Mesendoderm (in vitro differentiated cells): Measurements from ENCODE around the gene ACBD3.

Experiments
- DNase-seq: peaks from one replicate; pipeline ENCODE4 v3.0.0; 2013
- H2AK5ac ChIP-seq: 2 replicates; pipeline ENCODE4 v1.6.1; 2013; ENCODE audit warnings: low read length, inconsistent platforms
- H2BK120ac ChIP-seq: 2 replicates; pipeline ENCODE4 v1.6.1; 2013; ENCODE audit warnings: low read depth, mild to moderate bottlenecking, low read length, moderate library complexity, mixed read lengths
- H2BK15ac ChIP-seq: replicated peaks from 2 replicates; pipeline ENCODE4 v1.6.1; 2013; ENCODE audit warnings: low read depth, mild to moderate bottlenecking, moderate library complexity
- H2BK5ac ChIP-seq: 2 replicates; pipeline ENCODE4 v1.6.1; 2013; ENCODE audit warnings: low read length, inconsistent platforms
- H3K18ac ChIP-seq: 2 replicates; pipeline ENCODE4 v1.6.1; 2013; ENCODE audit warnings: mild to moderate bottlenecking, low read length, mixed read lengths
- H3K23ac ChIP-seq: one replicate; pipeline ENCODE4 v1.6.1; 2013; ENCODE audit warnings: low read length
- H3K27ac ChIP-seq: 2 replicates; pipeline ENCODE4 v1.5.1; 2013; ENCODE audit warnings: low read depth, mild to moderate bottlenecking, inconsistent platforms, low read length, moderate library complexity
- H3K27me3 ChIP-seq: 2 replicates; pipeline ENCODE4 v1.6.1; 2013; ENCODE audit warnings: low read length, control low read depth, mild to moderate bottlenecking, inconsistent platforms; ENCODE audit not compliant: insufficient read depth, poor library complexity
- H3K36me3 ChIP-seq: 2 replicates; pipeline ENCODE4 v1.6.1; 2013; ENCODE audit warnings: low read length, inconsistent platforms; ENCODE audit not compliant: control insufficient read depth, insufficient read depth
- H3K4ac ChIP-seq: one replicate; pipeline ENCODE4 v1.6.1; 2013; ENCODE audit warnings: low read depth, mild to moderate bottlenecking, low read length, moderate library complexity
- H3K4me1 ChIP-seq: 2 replicates; pipeline ENCODE4 v1.6.1; 2013; ENCODE audit warnings: low read depth, low read length, inconsistent platforms; ENCODE audit not compliant: control insufficient read depth
- H3K4me2 ChIP-seq: 2 replicates; pipeline ENCODE4 v1.6.1; 2013; ENCODE audit warnings: low read length
- H3K4me3 ChIP-seq: 2 replicates; pipeline ENCODE4 v1.5.1; 2013; ENCODE audit warnings: mild to moderate bottlenecking, low read length
- H3K56ac ChIP-seq: one replicate; pipeline ENCODE4 v1.6.1; 2013; ENCODE audit warnings: low read length
- H3K79me1 ChIP-seq: 2 replicates; pipeline ENCODE4 v1.6.1; 2013; ENCODE audit warnings: low read length, inconsistent platforms
- H3K79me2 ChIP-seq: 2 replicates; pipeline ENCODE4 v1.6.1; 2013; ENCODE audit warnings: mild to moderate bottlenecking, low read length; ENCODE audit not compliant: control insufficient read depth, insufficient read depth
- H3K9ac ChIP-seq: 2 replicates; pipeline ENCODE4 v1.6.1; 2013; ENCODE audit warnings: low read length, inconsistent platforms
- H4K5ac ChIP-seq: one replicate; pipeline ENCODE4 v1.6.1; 2013; ENCODE audit warnings: low read length
- H4K8ac ChIP-seq: one replicate; pipeline ENCODE4 v1.6.1; 2013; ENCODE audit warnings: low read depth, mild to moderate bottlenecking, control low read depth, low read length, moderate library complexity
- WGBS: extraction: QIAGEN DNeasy Blood & Tissue Kit; methylation state at CpG from one replicate; pipeline ENCODE4 v1.1.7; 2013; ENCODE audit warnings: low lambda C conversion rate, missing lambda C conversion rate; ENCODE audit not compliant: insufficient coverage; ENCODE audit errors: extremely low coverage; 5-methylcytosine and 5-hydroxymethylcytosine counted together

Gene ACBD3

DNA sequence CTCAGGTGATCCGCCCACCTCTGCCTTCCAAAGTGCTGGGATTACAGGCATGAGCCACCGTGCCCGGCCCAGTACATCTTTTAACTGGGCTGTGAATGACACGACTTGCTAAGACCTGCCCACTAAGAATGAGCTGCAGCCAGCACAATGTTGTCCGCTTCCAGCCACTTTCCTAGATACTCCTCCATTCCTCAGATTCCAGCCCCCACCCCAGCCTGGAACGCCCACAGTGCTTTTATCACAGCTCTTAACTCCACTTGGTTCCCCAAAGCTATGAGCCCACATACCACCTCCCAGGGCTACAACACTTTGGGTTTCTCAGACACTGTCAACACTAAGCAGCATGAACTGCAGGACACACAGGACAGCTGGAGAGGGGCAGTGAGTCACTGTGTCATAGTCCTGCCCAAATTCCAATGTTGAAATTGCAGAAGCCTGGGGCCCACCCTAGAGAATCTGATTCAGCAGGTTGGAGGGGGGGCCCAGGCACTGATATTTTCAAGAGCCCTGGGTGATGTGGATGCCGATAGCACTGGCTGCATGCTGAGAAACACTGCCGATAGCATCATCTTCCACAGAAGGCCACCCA is 58.0 kb downstream of the ACBD3 start:
- no CpG with 5 or more reads among the region's 8 CpGs for WGBS
- no peak overlapping the region for H2BK5ac ChIP-seq
- H3K27ac ChIP-seq = peak overlapping the region; percentile 0
- H3K4me2 ChIP-seq = no peak overlapping the region
- no peaks in the 10 kb centered on the region for H3K27me3 ChIP-seq
- no peak overlapping the region for H2BK120ac ChIP-seq
- no peak overlapping the region for H3K56ac ChIP-seq
- H4K5ac ChIP-seq = no peak overlapping the region
- no peaks in the 10 kb centered on the region for H3K36me3 ChIP-seq
- H3K9ac ChIP-seq = no peak overlapping the region
- H3K79me2 ChIP-seq = no peaks in the 10 kb centered on the region
- peaks cover 5% of the 10 kb centered on the region for H3K4me1 ChIP-seq
- no peak overlapping the region for H3K23ac ChIP-seq
- DNase-seq = peak; percentile 53
- no peak overlapping the region for H2AK5ac ChIP-seq
- H3K79me1 ChIP-seq = no peaks in the 10 kb centered on the region
- H2BK15ac ChIP-seq = no peak overlapping the region
- H4K8ac ChIP-seq = no peak overlapping the region
- no peak overlapping the region for H3K4ac ChIP-seq
- H3K18ac ChIP-seq = no peak overlapping the region
- H3K4me3 ChIP-seq = no peak overlapping the region

DNA sequence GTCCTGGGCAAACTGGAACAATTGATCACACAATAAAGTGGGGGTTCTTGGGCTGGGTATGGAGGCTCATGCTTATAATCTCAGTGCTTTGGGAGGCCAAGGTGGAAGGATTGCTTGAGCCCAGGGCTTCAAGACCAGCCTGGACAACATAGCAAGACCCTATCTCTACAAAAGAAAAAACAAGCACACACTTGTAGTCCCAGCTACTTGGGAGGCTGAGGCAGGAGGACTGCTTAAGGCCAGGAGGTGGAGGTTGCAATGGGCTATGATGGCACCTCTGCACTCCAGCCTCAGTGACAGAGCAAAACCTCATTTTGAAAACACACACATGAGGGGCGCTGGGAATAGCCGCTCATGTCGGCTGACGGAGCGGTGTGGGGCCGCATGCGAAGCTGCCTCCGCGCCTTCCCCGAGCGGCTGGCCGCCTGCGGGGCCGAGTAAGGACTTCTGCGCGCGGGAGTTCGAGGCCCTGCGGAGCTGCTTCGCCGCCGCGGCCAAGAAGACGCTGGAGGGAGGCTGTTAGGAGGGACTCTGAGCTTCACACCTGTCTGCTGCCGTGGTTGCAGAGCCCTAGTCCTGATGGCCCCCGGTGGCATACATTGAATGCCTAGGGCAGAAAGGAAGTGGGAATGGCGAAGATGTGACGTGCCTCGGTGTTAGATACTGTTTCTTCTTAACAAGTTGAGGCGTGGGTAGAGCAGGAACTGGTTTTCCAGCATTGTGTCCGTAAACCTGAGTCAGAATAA is 59.5 kb downstream of the ACBD3 start:
- Histone ChIP-seq H3K79me2 (no peaks in the 10 kb centered on the region), H3K9ac (no peak overlapping the region), H4K8ac (no peak overlapping the region), H3K27ac (peak overlapping the region; percentile 22), H3K56ac (no peak overlapping the region), H3K4me2 (no peak overlapping the region), H2AK5ac (no peak overlapping the region), H3K18ac (no peak overlapping the region), H3K23ac (no peak overlapping the region), H3K79me1 (no peaks in the 10 kb centered on the region), H3K4ac (no peak overlapping the region), H2BK5ac (no peak overlapping the region), H3K27me3 (no peaks in the 10 kb centered on the region), H3K4me1 (peaks cover 5% of the 10 kb centered on the region), H3K4me3 (no peak overlapping the region), H2BK15ac (no peak overlapping the region), H3K36me3 (no peaks in the 10 kb centered on the region), H2BK120ac (no peak overlapping the region), H4K5ac (no peak overlapping the region)
- DNase-seq = no peak
- no CpG with 5 or more reads among the region's 31 CpGs for WGBS

DNA sequence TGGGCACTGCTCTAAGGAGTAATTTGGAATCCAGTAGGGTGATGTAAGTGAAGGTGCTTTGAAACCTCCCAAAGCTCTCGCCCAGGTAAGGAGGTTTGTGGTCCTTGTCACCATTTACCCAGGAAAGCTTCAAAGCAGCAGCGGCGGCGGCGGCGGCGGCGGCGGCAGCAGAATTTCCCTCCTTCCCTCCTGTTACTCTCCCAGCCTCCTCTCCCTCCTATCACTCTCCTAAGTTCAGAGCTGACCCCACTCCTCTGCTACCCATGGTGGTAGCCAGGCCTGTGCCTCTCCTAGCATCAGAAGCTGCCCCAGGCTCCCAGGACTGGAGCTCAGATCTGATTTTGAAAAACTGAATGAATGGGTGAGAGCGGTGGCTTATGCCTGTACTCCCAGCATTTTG is 60.7 kb downstream of the ACBD3 start:
- Histone ChIP-seq H2BK5ac (no peak overlapping the region), H3K18ac (no peak overlapping the region), H3K4me3 (no peak overlapping the region), H3K4ac (no peak overlapping the region), H3K79me1 (no peaks in the 10 kb centered on the region), H3K4me2 (no peak overlapping the region), H3K4me1 (peaks cover 5% of the 10 kb centered on the region), H3K9ac (no peak overlapping the region), H3K56ac (no peak overlapping the region), H2AK5ac (no peak overlapping the region), H3K36me3 (no peaks in the 10 kb centered on the region), H3K79me2 (no peaks in the 10 kb centered on the region), H2BK15ac (no peak overlapping the region), H2BK120ac (no peak overlapping the region), H4K5ac (no peak overlapping the region), H3K27me3 (no peaks in the 10 kb centered on the region), H4K8ac (no peak overlapping the region), H3K27ac (no peak overlapping the region), H3K23ac (no peak overlapping the region)
- DNase-seq = no peak
- no CpG with 5 or more reads among the region's 10 CpGs for WGBS

DNA sequence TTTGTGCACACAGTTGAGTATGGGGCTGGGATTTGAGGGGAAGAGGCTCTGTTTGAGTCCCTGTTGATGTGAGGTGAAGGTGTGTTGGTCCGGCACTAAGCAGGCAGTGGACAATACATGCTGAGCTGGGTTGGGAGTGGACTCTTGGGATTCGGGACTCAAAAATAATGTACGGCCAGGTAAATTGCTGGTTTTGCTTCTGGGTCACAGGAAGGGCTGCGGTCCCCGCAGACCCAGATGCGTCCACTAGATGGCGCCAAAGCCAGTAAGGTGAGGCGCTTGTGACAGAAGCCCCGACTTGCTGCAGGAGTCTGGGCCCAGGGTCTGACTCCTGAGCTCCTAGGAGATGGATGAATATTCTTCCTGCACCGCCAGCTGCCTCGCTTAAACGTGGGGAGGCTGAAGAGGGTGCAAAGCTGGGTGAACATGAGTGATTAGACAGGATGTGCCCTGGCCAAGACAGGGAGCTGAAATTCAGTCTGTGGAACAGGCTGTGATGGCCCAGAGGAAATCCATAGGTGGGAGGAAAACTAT is 61.4 kb downstream of the ACBD3 start:
- no peak overlapping the region for H3K4me3 ChIP-seq

DNA sequence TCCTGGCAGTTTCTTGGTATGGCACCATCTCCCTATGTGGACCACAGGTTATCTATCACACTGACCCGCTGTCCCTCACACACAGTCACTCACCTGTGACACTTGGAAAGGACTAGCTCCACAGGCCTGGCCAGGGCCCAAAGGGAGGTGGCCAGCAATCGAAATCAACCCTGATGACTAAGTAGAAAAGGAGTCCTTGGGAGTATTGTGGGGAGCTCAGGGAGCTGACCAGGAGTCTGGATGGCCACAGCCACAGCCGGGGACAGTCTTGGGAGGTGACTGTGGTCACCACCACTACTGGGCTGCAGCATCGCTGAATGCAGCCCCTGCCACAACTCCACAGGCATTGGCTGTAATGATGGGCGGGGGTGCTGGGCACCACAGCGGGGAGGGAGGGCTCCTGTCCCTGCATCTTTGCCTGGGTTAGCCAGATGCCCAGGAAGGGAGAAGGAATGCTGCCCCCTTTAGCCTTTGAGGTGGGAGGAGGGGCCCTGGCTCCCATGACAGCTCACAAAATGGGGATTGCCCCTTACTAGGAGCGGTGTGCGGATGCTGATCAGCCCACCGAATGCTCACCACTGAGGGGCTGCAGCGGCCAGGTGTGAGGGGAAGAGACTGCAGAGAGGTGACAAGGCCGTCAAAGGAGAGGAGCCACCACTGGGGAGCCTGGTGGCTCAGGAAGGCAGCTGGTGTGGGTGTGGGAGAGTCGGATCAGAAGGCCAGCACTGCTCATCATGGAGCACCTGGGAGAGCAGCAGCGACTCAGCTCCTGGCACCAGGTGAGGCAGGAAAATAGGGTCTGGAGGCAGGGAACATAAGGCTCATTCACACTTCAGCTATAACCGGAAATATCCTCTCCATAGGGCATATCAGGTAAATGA is 62.7 kb downstream of the ACBD3 start:
- Histone ChIP-seq H3K18ac (no peak overlapping the region), H3K79me2 (no peaks in the 10 kb centered on the region)

More for the DNA sequence above, 61.4 kb downstream of the ACBD3 start:
- Histone ChIP-seq H3K27ac (no peak overlapping the region), H4K8ac (no peak overlapping the region), H2BK15ac (no peak overlapping the region), H3K79me2 (no peaks in the 10 kb centered on the region), H2AK5ac (no peak overlapping the region), H4K5ac (peak overlapping the region; percentile 50), H3K4me1 (peaks cover 5% of the 10 kb centered on the region), H3K4ac (no peak overlapping the region), H3K9ac (peak overlapping the region; percentile 58), H2BK120ac (no peak overlapping the region), H3K56ac (peak overlapping the region; percentile 88), H3K79me1 (no peaks in the 10 kb centered on the region), H3K23ac (no peak overlapping the region), H3K27me3 (no peaks in the 10 kb centered on the region), H3K4me2 (no peak overlapping the region), H3K18ac (no peak overlapping the region), H2BK5ac (peak overlapping the region; percentile 60), H3K36me3 (no peaks in the 10 kb centered on the region)
- WGBS = no CpG with 5 or more reads among the region's 12 CpGs
- DNase-seq = peak; percentile 89

More for the DNA sequence above, 62.7 kb downstream of the ACBD3 start:
- Histone ChIP-seq H3K27ac (no peak overlapping the region), H3K56ac (peak overlapping the region; percentile 99), H4K5ac (no peak overlapping the region), H3K4ac (no peak overlapping the region), H3K9ac (peak overlapping the region; percentile 37), H2BK15ac (no peak overlapping the region), H2AK5ac (peak overlapping the region; percentile 43), H3K23ac (no peak overlapping the region), H3K4me1 (peaks cover 5% of the 10 kb centered on the region), H2BK5ac (no peak overlapping the region), H3K4me2 (no peak overlapping the region), H3K27me3 (no peaks in the 10 kb centered on the region), H3K36me3 (no peaks in the 10 kb centered on the region), H3K79me1 (no peaks in the 10 kb centered on the region), H4K8ac (no peak overlapping the region), H2BK120ac (no peak overlapping the region), H3K4me3 (no peak overlapping the region)
- WGBS = no CpG with 5 or more reads among the region's 14 CpGs
- DNase-seq = no peak
